NCI-H510A treated with DMSO at 0.1 percent for 48 hours (cell line): Measurements from ENCODE around the gene KRTAP1-4.
"Not testable (repeated sequence)": the region's sequence is repeated elsewhere in the genome, so short reads cannot be mapped to it uniquely, and the experiment has no call there.

Source experiments
- DNase-seq: peaks from one replicate; lab custom pipeline; 2025; lab: John Stamatoyannopoulos, UW

Gene KRTAP1-4

GRCh38 chr17:41029633-41030245 is at the start of gene KRTAP1-4:
KRTAP1-4 (minus strand) TSS chr17:41030195; CDS start chr17:41030078, 117 bp downstream.
- DNase-seq: no peak

GRCh38 chr17:41076788-41077187 is 46.8 kb upstream of the KRTAP1-4 start:
- DNase-seq: no peak

GRCh38 chr17:41073676-41074075 is 43.7 kb upstream of the KRTAP1-4 start:
- DNase-seq: no peak

- DNase-seq: no peak
These were observed 41.8 kb upstream of the KRTAP1-4 start for GRCh38 chr17:41071606-41072360.

GRCh38 chr17:41069031-41069430 is 39.0 kb upstream of the KRTAP1-4 start:
- DNase-seq: no peak

- DNase-seq: no peak
These were observed 37.3 kb upstream of the KRTAP1-4 start for GRCh38 chr17:41067281-41067680.

- no peak for DNase-seq
These were observed 36.0 kb upstream of the KRTAP1-4 start, which contains the start of gene KRTAP2-4 for GRCh38 chr17:41065829-41066624. KRTAP2-4 (minus strand) TSS chr17:41065879; CDS start chr17:41065845, 34 bp downstream.

GRCh38 chr17:41065016-41065689 is 35.2 kb upstream of the KRTAP1-4 start:
- not testable (repeated sequence) for DNase-seq

GRCh38 chr17:41064301-41064700 is 34.3 kb upstream of the KRTAP1-4 start:
- no peak for DNase-seq

- DNase-seq: no peak
These were observed 33.5 kb upstream of the KRTAP1-4 start for GRCh38 chr17:41063449-41063848.

GRCh38 chr17:41061964-41062363 is 32.0 kb upstream of the KRTAP1-4 start:
- no peak for DNase-seq

GRCh38 chr17:41060052-41060604 is 30.1 kb upstream of the KRTAP1-4 start, which contains the start of gene KRTAP2-3:
KRTAP2-3 (minus strand) TSS chr17:41060114; CDS start chr17:41060050, 64 bp downstream.
- no peak for DNase-seq

- not testable (repeated sequence) for DNase-seq
These were observed 29.5 kb upstream of the KRTAP1-4 start for GRCh38 chr17:41059276-41060051.

GRCh38 chr17:41058741-41059140 is 28.7 kb upstream of the KRTAP1-4 start:
- DNase-seq: no peak

GRCh38 chr17:41057547-41057946 is 27.6 kb upstream of the KRTAP1-4 start:
- DNase-seq: no peak

- DNase-seq: not testable (repeated sequence)
These were observed 25.1 kb upstream of the KRTAP1-4 start, which contains the start of gene KRTAP2-2 for GRCh38 chr17:41055130-41055529. KRTAP2-2 (minus strand) TSS chr17:41055230; CDS start chr17:41055211, 19 bp downstream.

- DNase-seq: not testable (repeated sequence)
These were observed 24.6 kb upstream of the KRTAP1-4 start for GRCh38 chr17:41054556-41054955.

GRCh38 chr17:41054025-41054424 is 24.0 kb upstream of the KRTAP1-4 start:
- no peak for DNase-seq

- no peak for DNase-seq
These were observed 22.6 kb upstream of the KRTAP1-4 start for GRCh38 chr17:41052566-41052965.

- no peak for DNase-seq
These were observed 19.1 kb upstream of the KRTAP1-4 start for GRCh38 chr17:41049110-41049509.

- DNase-seq: no peak
These were observed 18.4 kb upstream of the KRTAP1-4 start for GRCh38 chr17:41048441-41048840.
